ENCODE data around the gene PAPOLA.

The PAPOLA gene

DNA sequence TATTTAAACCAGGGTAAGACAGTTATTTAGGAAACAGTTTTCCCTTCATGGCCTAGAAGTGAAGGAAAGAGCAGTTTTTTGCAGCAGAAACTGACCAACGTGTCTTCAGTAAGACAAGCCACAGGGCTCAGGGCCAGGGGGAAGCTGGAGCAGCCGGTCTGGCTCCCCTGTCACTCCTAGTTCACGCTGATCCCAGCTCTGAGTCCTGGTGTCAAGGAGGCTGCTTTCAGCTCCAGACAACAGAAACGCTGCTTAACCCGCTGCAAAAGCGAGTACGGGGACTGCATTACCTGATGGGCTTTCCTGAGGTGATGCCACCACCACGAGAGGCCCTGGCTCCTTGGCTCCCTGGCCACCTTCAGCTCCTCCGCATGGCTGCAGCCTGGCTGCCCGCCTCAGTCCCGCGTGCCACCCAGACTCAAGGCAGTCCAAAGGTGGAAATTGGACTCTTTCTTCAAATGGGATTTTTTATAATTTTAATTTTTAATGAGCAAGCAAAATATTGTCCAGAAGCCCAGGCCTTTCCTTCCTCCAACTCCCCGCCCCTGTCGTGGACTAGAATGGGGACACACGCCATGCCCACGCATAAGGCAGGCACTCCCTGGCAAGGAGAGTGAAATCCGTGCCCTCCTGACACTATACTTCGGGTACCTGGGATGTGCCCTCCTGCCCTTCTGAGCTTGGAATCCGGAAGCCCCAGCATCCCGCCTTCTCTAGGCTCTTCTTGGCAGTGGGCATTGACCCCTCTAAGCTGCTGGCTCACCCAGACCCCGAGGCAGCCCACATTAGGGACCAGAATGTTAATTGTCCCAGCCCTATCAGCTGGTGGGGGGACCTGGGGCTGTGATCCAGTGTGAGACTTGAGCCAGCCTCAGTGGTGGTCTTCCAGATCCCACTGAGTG lies 85.0 kb downstream of the PAPOLA start:
- no peak overlapping the region for H3K9ac ChIP-seq (ENCODE audit: low read length)
- H3K4me1 ChIP-seq (ENCODE audit: control insufficient read depth, insufficient read depth, low read length) = peaks cover 8% of the 10 kb centered on the region
- no peaks in the 10 kb centered on the region for H3K9me3 ChIP-seq (ENCODE audit: control insufficient read depth, insufficient read depth, low read depth, low read length)
- H3K4me3 ChIP-seq (ENCODE audit: low read depth, low read length) = no peak overlapping the region
- peaks cover 7% of the 10 kb centered on the region for H3K27me3 ChIP-seq (ENCODE audit: control insufficient read depth, insufficient read depth, low read length)
- H3K36me3 ChIP-seq (ENCODE audit: control insufficient read depth, insufficient read depth, low read length) = no peaks in the 10 kb centered on the region
- H3K27ac ChIP-seq (ENCODE audit: low read depth, low read length) = no peak overlapping the region

DNA sequence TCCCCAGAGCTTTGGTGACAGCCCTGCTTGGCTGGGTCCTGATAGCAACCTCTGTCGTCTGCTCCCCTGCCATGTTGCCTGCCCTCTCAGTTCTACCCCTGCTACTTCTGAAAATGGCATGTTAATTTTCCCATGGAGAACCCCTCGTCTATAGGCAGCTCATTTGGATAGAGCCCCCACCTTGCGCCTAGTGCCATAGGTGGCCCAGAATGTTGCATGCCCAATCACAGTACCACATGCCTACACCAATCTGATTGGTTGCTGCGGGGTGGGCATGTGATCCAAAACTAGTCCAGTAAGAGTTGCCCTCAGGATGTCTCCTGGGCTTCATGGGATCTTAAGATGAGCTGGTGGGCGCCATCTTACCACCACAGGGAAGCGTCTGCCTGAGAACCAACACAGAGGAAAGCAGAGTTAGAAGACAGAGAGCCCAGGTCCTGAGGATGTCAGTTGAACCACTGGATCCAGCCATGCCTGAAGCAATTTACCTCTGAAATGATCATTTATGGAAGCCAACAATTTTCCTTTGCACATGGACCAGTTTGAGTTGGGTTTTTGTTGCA lies 85.7 kb downstream of the PAPOLA start:
- no peaks in the 10 kb centered on the region for H3K36me3 ChIP-seq (ENCODE audit: control insufficient read depth, insufficient read depth, low read length)
- H3K4me1 ChIP-seq (ENCODE audit: control insufficient read depth, insufficient read depth, low read length) = peaks cover 10% of the 10 kb centered on the region
- H3K4me3 ChIP-seq (ENCODE audit: low read depth, low read length) = no peak overlapping the region
- H3K27ac ChIP-seq (ENCODE audit: low read depth, low read length) = no peak overlapping the region
- no peak overlapping the region for H3K9ac ChIP-seq (ENCODE audit: low read length)
- H3K27me3 ChIP-seq (ENCODE audit: control insufficient read depth, insufficient read depth, low read length) = peaks cover 13% of the 10 kb centered on the region
- no peaks in the 10 kb centered on the region for H3K9me3 ChIP-seq (ENCODE audit: control insufficient read depth, insufficient read depth, low read depth, low read length)

- Histone ChIP-seq H3K36me3 (ENCODE audit: control insufficient read depth, insufficient read depth, low read length) (no peaks in the 10 kb centered on the region), H3K27me3 (ENCODE audit: control insufficient read depth, insufficient read depth, low read length) (peaks cover 20% of the 10 kb centered on the region), H3K9me3 (ENCODE audit: control insufficient read depth, insufficient read depth, low read depth, low read length) (no peaks in the 10 kb centered on the region), H3K9ac (ENCODE audit: low read length) (no peak overlapping the region), H3K4me1 (ENCODE audit: control insufficient read depth, insufficient read depth, low read length) (peaks cover 12% of the 10 kb centered on the region), H3K4me3 (ENCODE audit: low read depth, low read length) (no peak overlapping the region), H3K27ac (ENCODE audit: low read depth, low read length) (no peak overlapping the region)
Observed at GRCh38 chr14:96588410-96589257, 86.5 kb downstream of the PAPOLA start.

DNA sequence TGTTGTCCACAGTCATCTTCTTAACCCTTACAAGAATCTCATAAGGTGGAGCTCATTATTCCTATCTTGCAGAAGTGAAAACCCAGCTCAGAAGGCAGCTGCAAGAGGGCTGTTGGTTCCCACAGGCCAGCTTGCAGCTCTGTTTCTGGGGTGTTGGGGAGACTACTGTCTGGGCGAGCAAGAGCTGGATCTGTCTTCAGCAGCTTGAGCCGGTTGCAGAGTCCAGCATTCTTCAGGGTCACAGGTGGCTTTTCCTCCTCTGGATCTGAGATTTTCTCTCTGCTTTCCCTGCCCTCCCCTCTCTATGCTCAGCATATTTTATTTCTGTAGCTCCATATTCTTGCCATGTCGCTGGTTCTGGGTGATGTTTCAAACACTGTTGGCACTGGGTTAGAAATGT lies 87.4 kb downstream of the PAPOLA start:
- peaks cover 10% of the 10 kb centered on the region for H3K4me1 ChIP-seq (ENCODE audit: control insufficient read depth, insufficient read depth, low read length)
- no peak overlapping the region for H3K4me3 ChIP-seq (ENCODE audit: low read depth, low read length)
- no peak overlapping the region for H3K9ac ChIP-seq (ENCODE audit: low read length)
- H3K27me3 ChIP-seq (ENCODE audit: control insufficient read depth, insufficient read depth, low read length) = peaks cover 22% of the 10 kb centered on the region
- H3K36me3 ChIP-seq (ENCODE audit: control insufficient read depth, insufficient read depth, low read length) = no peaks in the 10 kb centered on the region
- H3K9me3 ChIP-seq (ENCODE audit: control insufficient read depth, insufficient read depth, low read depth, low read length) = no peaks in the 10 kb centered on the region
- H3K27ac ChIP-seq (ENCODE audit: low read depth, low read length) = no peak overlapping the region

DNA sequence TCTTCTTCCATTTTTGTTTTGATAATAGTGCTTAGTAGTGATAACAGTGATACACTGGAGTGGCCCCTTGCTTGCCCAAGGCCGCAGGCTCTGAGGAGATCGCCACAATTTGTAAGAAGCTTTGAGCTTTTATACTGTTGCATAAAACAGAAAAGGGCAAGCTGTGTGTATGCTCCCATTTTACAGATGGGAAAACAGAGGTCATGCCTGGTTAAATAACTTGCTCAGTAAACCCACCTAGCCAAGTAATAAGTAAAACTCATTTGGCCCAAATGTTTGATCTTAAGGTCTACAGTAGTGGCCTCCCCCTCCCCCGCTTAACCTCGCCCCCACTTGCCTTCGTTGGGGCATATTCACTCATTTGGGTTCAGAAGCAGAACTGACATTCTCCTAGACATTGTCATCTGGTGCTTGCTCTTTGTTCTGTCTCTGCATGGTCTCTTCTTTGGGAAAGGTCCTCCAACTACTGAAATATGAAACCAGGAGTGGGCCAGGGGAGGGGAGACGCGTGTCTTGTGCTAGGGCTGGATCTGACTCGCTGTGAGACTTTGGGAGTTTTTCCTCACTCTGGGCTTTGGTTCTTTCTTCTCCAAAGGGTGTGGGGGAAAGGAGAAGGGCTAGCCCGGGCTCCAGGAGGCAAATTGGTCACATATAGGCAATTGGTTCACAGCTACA lies 88.1 kb downstream of the PAPOLA start:
- peaks cover 22% of the 10 kb centered on the region for H3K27me3 ChIP-seq (ENCODE audit: control insufficient read depth, insufficient read depth, low read length)

DNA sequence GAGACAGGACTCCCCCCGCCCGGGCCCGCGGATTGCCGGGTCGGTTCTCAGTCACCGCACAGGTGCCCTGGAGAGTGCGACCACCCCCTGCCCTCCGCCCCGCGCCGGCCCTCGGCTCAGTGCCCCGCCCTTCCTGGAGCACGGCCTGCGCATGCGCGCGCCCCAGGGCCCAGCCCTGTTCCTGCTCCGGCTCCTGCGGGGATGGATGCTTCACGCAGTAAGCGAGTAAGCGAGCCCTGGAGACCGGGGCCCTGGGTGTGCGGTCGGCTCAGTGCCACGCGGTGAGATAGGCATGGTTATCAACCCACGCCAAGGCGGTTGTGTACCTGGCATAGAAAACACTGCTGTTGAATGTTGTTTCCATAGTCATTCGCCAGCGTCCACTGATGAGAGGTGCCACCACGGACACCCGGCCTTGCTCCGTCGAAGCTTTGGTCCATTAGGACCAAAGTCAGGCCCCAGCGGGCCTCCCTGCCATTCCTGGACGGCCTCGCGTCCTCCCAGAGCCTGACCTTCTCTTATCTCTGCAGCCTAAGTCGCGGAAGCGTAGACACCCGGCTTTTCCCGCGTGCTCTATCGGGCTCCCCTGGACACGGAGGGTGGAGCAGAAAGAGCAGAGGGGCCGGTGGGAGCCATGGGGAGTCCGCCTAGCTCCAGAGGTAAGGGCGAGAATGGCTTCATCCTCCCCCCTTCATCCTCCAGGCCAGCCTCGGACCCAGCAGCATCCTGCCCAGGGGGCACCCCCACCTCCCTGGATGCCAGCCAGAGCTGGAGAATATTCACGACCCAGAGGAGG lies 90.6 kb downstream of the PAPOLA start:
- no peak overlapping the region for H3K9ac ChIP-seq (ENCODE audit: low read length)
- peaks cover 5% of the 10 kb centered on the region; the same call in 1 of the 2 replicates for H3K4me1 ChIP-seq (ENCODE audit: control insufficient read depth, insufficient read depth, low read length)
- no peak overlapping the region for H3K27ac ChIP-seq (ENCODE audit: low read depth, low read length)
- H3K4me3 ChIP-seq (ENCODE audit: low read depth, low read length) = peak overlapping the region; percentile 59
- H3K36me3 ChIP-seq (ENCODE audit: control insufficient read depth, insufficient read depth, low read length) = no peaks in the 10 kb centered on the region
- H3K27me3 ChIP-seq (ENCODE audit: control insufficient read depth, insufficient read depth, low read length) = peaks cover 22% of the 10 kb centered on the region
- no peaks in the 10 kb centered on the region for H3K9me3 ChIP-seq (ENCODE audit: control insufficient read depth, insufficient read depth, low read depth, low read length)

More for the DNA sequence above, 88.1 kb downstream of the PAPOLA start:
- H3K9ac ChIP-seq (ENCODE audit: low read length) = no peak overlapping the region
- no peak overlapping the region for H3K4me3 ChIP-seq (ENCODE audit: low read depth, low read length)
- H3K36me3 ChIP-seq (ENCODE audit: control insufficient read depth, insufficient read depth, low read length) = no peaks in the 10 kb centered on the region
- no peaks in the 10 kb centered on the region for H3K9me3 ChIP-seq (ENCODE audit: control insufficient read depth, insufficient read depth, low read depth, low read length)
- H3K4me1 ChIP-seq (ENCODE audit: control insufficient read depth, insufficient read depth, low read length) = peaks cover 8% of the 10 kb centered on the region
- no peak overlapping the region for H3K27ac ChIP-seq (ENCODE audit: low read depth, low read length)

GRCh38 chr14:96594961-96595360 lies 92.8 kb downstream of the PAPOLA start:
- Histone ChIP-seq H3K9ac (ENCODE audit: low read length) (no peak overlapping the region), H3K27me3 (ENCODE audit: control insufficient read depth, insufficient read depth, low read length) (peaks cover 22% of the 10 kb centered on the region), H3K4me3 (ENCODE audit: low read depth, low read length) (no peak overlapping the region), H3K36me3 (ENCODE audit: control insufficient read depth, insufficient read depth, low read length) (no peaks in the 10 kb centered on the region), H3K4me1 (ENCODE audit: control insufficient read depth, insufficient read depth, low read length) (peaks cover 5% of the 10 kb centered on the region; the same call in 1 of the 2 replicates), H3K9me3 (ENCODE audit: control insufficient read depth, insufficient read depth, low read depth, low read length) (no peaks in the 10 kb centered on the region), H3K27ac (ENCODE audit: low read depth, low read length) (no peak overlapping the region)

GRCh38 chr14:96597680-96598079 lies 95.5 kb downstream of the PAPOLA start:
- peaks cover 12% of the 10 kb centered on the region for H3K27me3 ChIP-seq (ENCODE audit: control insufficient read depth, insufficient read depth, low read length)
- H3K9ac ChIP-seq (ENCODE audit: low read length) = no peak overlapping the region

GRCh38 chr14:96598332-96598928 lies 96.2 kb downstream of the PAPOLA start:
- H3K9me3 ChIP-seq (ENCODE audit: control insufficient read depth, insufficient read depth, low read depth, low read length) = no peaks in the 10 kb centered on the region
- H3K4me3 ChIP-seq (ENCODE audit: low read depth, low read length) = no peak overlapping the region
- H3K9ac ChIP-seq (ENCODE audit: low read length) = no peak overlapping the region
- H3K27ac ChIP-seq (ENCODE audit: low read depth, low read length) = no peak overlapping the region
- H3K36me3 ChIP-seq (ENCODE audit: control insufficient read depth, insufficient read depth, low read length) = no peaks in the 10 kb centered on the region
- no peaks in the 10 kb centered on the region for H3K4me1 ChIP-seq (ENCODE audit: control insufficient read depth, insufficient read depth, low read length)
- H3K27me3 ChIP-seq (ENCODE audit: control insufficient read depth, insufficient read depth, low read length) = peaks cover 4% of the 10 kb centered on the region

More at GRCh38 chr14:96597680-96598079, 95.5 kb downstream of the PAPOLA start:
- no peak overlapping the region for H3K4me3 ChIP-seq (ENCODE audit: low read depth, low read length)
- H3K36me3 ChIP-seq (ENCODE audit: control insufficient read depth, insufficient read depth, low read length) = no peaks in the 10 kb centered on the region
- no peaks in the 10 kb centered on the region for H3K9me3 ChIP-seq (ENCODE audit: control insufficient read depth, insufficient read depth, low read depth, low read length)
- H3K4me1 ChIP-seq (ENCODE audit: control insufficient read depth, insufficient read depth, low read length) = peaks cover 5% of the 10 kb centered on the region; the same call in 1 of the 2 replicates
- H3K27ac ChIP-seq (ENCODE audit: low read depth, low read length) = no peak overlapping the region

- Histone ChIP-seq H3K27me3 (ENCODE audit: control insufficient read depth, insufficient read depth, low read length) (no peaks in the 10 kb centered on the region; the same call in 1 of the 2 replicates), H3K4me1 (ENCODE audit: control insufficient read depth, insufficient read depth, low read length) (no peaks in the 10 kb centered on the region), H3K4me3 (ENCODE audit: low read depth, low read length) (no peak overlapping the region), H3K9me3 (ENCODE audit: control insufficient read depth, insufficient read depth, low read depth, low read length) (no peaks in the 10 kb centered on the region), H3K27ac (ENCODE audit: low read depth, low read length) (no peak overlapping the region), H3K9ac (ENCODE audit: low read length) (no peak overlapping the region), H3K36me3 (ENCODE audit: control insufficient read depth, insufficient read depth, low read length) (no peaks in the 10 kb centered on the region)
Observed at GRCh38 chr14:96599076-96599475, 96.9 kb downstream of the PAPOLA start.
